ENCODE data around the gene MYBPC2.

The MYBPC2 gene

DNA sequence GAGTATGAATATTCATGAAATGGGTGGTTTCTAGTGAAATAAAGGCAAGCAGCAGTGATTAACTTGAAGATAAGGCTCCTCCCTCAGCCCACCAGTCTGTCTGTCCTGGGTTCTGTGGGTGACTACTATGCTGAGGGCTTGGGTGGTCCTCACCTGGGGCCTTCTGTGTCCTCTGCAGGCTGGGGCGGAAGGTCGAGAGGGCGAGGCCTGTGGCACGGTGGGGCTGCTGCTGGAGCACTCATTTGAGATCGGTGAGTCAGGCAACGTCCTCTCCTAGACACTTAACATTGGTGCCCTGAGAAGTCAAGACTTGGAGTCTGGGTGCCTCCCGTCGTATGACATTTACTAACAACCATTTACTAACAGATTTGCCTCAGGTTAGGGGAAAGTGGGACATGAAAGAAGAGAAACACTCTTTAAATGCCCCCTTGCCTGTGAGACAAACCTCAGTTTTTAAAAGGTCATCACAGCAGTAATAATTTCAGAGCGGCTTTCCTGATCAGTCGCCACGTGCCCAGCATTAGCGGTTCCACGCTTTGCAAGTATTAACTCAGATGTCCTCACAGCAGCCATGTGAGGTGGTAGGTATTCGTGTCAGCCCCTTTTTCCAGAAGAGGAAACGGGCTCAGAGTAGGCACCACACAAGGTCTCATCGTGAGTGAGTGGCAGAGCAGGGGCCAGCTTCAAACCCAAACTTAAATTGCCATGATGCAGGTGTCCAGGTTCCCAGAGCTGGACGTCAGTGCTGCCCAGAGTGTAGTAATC, 45.2 kb downstream of the MYBPC2 start:
- ChIA-PET POLR2A (ENCODE audit: low non-redundant PET) (no interaction called here), CTCF (interaction anchor here (0.5 kb wide), 1 partner anchor 109 kb away, joined by 4 read pairs; no protein-coding TSS in a partner anchor)
- no peak for DNase-seq (ENCODE audit: low spot score)
- TF ChIP-seq, protein P1, sequence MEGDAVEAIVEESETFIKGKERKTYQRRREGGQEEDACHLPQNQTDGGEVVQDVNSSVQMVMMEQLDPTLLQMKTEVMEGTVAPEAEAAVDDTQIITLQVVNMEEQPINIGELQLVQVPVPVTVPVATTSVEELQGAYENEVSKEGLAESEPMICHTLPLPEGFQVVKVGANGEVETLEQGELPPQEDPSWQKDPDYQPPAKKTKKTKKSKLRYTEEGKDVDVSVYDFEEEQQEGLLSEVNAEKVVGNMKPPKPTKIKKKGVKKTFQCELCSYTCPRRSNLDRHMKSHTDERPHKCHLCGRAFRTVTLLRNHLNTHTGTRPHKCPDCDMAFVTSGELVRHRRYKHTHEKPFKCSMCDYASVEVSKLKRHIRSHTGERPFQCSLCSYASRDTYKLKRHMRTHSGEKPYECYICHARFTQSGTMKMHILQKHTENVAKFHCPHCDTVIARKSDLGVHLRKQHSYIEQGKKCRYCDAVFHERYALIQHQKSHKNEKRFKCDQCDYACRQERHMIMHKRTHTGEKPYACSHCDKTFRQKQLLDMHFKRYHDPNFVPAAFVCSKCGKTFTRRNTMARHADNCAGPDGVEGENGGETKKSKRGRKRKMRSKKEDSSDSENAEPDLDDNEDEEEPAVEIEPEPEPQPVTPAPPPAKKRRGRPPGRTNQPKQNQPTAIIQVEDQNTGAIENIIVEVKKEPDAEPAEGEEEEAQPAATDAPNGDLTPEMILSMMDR (conservative IDR thresholded peaks at IDR 0.05; ENCODE audit: low read depth): no peak
- H3K27ac ChIP-seq: no peak overlapping the region

DNA sequence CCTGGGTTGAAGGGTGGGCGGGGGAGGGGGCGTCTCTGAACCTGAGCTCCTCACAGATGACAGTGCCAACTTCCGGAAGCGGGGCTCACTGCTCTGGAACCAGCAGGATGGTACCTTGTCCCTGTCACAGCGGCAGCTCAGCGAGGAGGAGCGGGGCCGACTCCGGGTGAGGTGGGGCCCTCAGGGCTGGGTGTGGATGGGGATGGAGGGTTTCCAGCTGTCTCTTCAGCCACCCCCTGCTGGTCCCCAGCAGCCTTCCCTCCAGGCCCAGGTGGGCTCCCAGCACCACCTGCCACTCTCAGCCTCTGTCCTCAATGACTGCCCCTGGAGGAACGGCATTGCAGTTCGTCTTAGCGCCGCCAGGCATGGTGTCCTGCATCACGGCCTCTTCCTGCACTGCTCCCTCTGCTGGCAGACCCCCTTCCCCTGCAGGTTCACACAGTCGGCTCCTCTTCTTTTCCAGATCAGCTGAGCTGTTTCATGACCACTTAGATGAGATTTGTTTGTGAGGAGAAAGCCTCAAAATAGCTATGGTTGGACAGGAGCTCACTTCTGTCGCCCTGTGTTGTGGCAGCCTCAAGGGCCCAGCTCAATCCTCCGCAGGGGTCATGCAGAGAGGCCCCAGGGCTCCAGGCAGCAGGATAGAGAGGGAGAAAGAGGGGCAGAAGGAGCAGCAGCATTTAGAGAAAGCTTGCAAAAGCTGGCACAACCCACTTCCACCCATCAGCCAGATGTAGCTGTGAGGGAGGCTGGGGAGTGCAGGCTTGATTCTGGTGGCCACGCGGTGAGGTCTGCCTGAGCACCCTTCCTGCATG, 46.4 kb downstream of the MYBPC2 start:
- TF ChIP-seq, protein P1 (conservative IDR thresholded peaks at IDR 0.05; ENCODE audit: low read depth): peak; percentile 48; the same call in 1 of the 2 replicates
- POLR2A ChIA-PET (ENCODE audit: low non-redundant PET): no interaction called here
- no peak overlapping the region for H3K27ac ChIP-seq
- peak; percentile 15 for DNase-seq (ENCODE audit: low spot score)
- CTCF ChIA-PET: interaction anchor here (0.7 to 1.1 kb wide), 2 partner anchors 122 to 331 kb away, joined by 3 to 5 read pairs; no protein-coding TSS in a partner anchor

DNA sequence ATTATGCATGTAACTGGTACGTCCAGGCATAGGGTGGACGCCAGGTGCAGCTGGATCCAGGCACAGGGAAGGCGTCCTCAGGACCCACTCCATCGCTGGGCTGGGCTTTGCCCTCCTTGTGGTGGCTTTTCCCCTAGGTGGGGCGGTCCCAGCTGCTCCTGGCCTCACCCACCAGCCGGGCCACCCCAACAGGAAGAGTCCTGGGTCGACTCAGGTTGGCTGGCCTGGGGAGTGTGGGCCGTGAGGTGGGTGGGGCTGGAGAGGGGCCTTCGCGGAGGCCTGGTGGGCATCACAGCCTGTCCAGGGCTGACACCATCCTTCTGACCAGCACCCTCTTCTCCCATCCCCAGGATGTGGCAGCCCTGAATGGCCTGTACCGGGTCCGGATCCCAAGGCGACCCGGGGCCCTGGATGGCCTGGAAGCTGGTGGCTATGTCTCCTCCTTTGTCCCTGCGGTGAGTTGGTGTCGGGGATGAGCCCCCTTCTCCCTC, 47.1 kb downstream of the MYBPC2 start:
- TF ChIP-seq, protein P1 (conservative IDR thresholded peaks at IDR 0.05; ENCODE audit: low read depth): no peak
- DNase-seq (ENCODE audit: low spot score): no peak
- ChIA-PET CTCF (no interaction called here), POLR2A (ENCODE audit: low non-redundant PET) (no interaction called here)
- no peak overlapping the region for H3K27ac ChIP-seq

DNA sequence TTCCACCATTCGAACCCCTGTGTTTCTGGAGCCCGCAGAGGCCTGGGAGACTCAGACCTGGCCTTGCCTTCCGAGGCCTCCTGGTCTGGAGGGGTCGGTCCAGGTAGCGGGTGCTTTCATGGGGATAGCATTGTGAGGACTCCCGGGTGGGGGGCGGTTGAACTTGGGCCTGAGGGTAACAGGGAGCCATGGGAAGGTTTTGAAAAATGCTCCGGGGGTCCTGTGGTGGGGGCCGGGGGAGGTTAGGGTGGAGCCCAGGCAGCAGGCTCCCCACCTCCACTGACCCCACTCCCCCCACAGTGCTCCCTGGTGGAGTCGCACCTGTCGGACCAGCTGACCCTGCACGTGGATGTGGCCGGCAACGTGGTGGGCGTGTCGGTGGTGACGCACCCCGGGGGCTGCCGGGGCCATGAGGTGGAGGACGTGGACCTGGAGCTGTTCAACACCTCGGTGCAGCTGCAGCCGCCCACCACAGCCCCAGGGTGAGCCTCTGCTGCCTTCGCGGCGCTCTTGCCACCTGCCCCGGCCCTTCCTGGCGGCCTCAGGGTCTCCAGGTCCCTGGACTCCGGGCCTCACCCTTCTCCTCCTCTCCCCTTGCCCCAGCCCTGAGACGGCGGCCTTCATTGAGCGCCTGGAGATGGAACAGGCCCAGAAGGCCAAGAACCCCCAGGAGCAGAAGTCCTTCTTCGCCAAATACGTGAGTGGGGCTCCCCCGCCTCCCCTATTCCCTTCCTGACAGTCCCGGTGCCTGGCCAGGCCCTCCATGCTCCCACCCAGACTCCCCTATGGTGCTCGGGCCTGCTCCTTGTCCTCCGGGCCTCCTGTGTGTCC, 47.8 kb downstream of the MYBPC2 start:
- no peak for DNase-seq (ENCODE audit: low spot score)
- POLR2A ChIA-PET (ENCODE audit: low non-redundant PET): no interaction called here
- CTCF ChIA-PET: interaction anchor here (0.6 kb wide), 1 partner anchor 225 kb away, joined by 3 read pairs; no protein-coding TSS in a partner anchor
- H3K27ac ChIP-seq: no peak overlapping the region
- TF ChIP-seq, protein P1 (conservative IDR thresholded peaks at IDR 0.05; ENCODE audit: low read depth): no peak

DNA sequence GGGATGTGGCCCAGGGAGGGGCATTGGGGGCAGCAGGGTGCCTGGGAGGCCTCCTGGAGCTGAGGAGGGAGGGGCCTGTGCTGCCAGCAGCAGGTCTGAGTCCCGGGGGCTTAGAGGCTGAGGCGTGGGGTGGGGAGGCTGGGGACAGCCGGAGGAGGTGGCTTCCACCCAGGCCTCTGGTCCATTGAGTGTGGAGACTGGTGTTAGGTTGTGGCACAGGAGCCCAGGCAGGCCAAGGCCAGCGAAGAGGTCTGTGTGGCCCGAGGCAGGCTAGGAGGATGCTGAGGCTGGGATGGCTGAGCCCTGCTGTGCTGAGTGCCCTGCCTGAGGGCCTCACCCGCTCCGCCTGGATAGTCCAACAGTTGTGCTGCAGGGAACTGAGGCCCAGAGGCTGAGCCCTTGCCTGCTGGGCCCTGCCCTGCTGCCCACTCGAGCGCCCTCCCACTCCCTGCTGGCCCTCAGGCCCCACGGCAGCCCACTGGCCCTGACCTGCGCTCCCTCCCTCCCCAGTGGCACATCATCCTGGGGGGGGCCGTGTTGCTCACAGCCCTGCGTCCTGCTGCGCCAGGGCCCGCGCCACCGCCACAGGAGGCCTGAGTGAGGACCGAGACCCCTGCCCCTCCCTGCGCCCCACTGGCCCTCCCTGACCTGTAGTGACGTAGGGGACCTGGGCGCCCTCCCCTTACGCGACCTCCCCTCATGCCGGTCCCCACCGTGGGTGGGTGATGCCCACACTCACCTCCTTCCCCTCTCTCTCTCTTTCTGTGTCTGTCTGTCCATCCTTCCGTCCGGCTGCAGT, 48.9 kb downstream of the MYBPC2 start:
- TF ChIP-seq, protein P1 (conservative IDR thresholded peaks at IDR 0.05; ENCODE audit: low read depth): no peak
- POLR2A ChIA-PET (ENCODE audit: low non-redundant PET): interaction anchor here (0.5 kb wide), 1 partner anchor 1844 kb away, joined by 3 read pairs; no protein-coding TSS in a partner anchor

More for the DNA sequence above, 48.9 kb downstream of the MYBPC2 start:
- CTCF ChIA-PET: interaction anchor here (0.6 kb wide), 1 partner anchor 226 kb away, joined by 3 read pairs; no protein-coding TSS in a partner anchor
- no peak overlapping the region for H3K27ac ChIP-seq
- no peak for DNase-seq (ENCODE audit: low spot score)
